ENCODE measurements around the gene CLRN3. TPM values are rescaled to one million over a fixed set of nuclear protein-coding genes. Genes with fewer than 3 reads are reported as not detected.

Gene CLRN3
- total and polyA plus RNA-seq, 9 of the 15 experiments (the other 6 are each of a cell fraction or from before 2014, with no cell fraction given) = not detected

- 0% methylated on average over 3 of the region's 7 CpGs for WGBS (ENCODE audit: insufficient coverage, low coverage, missing lambda C conversion rate)
- ChIA-PET CTCF (ENCODE audit: low intra/inter-chr PET ratio) (no interaction called here), POLR2A (no interaction called here)
- no peaks in the 10 kb centered on the region for H3K4me1 ChIP-seq (replicated peaks in 1 of 2; ENCODE audit: control insufficient read depth in 2 of 2, insufficient read depth in 2 of 2, low read length in 2 of 2)
- no peak for FAIRE-seq
- intact Hi-C loops (cut with micrococcal nuclease) (no loop called here), in situ Hi-C loops (cut with MboI) (no loop called here)
- ATAC-seq = no peak
- H3K9me3 ChIP-seq (replicated peaks; ENCODE audit: control insufficient read depth, insufficient read depth, low read depth, low read length) = no peaks in the 10 kb centered on the region
- no peaks in the 10 kb centered on the region for H3K27me3 ChIP-seq (ENCODE audit: control insufficient read depth in 2 of 2, insufficient read depth in 2 of 2, low read length in 2 of 2)
- no peak for DNase-seq (ENCODE audit: extremely low read depth in 1 of 4, low spot score in 3 of 4)
- no peak overlapping the region for H2AFZ ChIP-seq (ENCODE audit: low read depth, low read length)
- H3K79me2 ChIP-seq (ENCODE audit: control insufficient read depth, insufficient read depth, low read length) = no peaks in the 10 kb centered on the region
- H4K20me1 ChIP-seq (replicated peaks; ENCODE audit: control insufficient read depth, insufficient read depth, low read length) = no peaks in the 10 kb centered on the region
- H3K4me3 ChIP-seq = no peak overlapping the region
- H3K9ac ChIP-seq (ENCODE audit: insufficient read depth in 1 of 2, low read depth in 2 of 2, low read length in 2 of 2) = no peak overlapping the region
- no peak overlapping the region for H3K4me2 ChIP-seq (ENCODE audit: insufficient read depth, low read length)
- no peak for TF ChIP-seq CXXC5 (CRISPR knock-in tag; IDR thresholded peaks at IDR 0.05)
- TF ChIP-seq, protein P1, sequence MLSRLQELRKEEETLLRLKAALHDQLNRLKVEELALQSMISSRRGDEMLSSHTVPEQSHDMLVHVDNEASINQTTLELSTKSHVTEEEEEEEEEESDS (CRISPR knock-in tag; IDR thresholded peaks at IDR 0.05) = no peak
- TF ChIP-seq SMC3 (conservative IDR thresholded peaks at IDR 0.05; ENCODE audit: insufficient read depth, low read depth, low read length) = no peak
- TF ChIP-seq TSC22D4 (tag; IDR thresholded peaks at IDR 0.05) = no peak
- TF ChIP-seq SETDB1 (IDR thresholded peaks at IDR 0.05; ENCODE audit: low read length) = no peak
- no peak for TF ChIP-seq RBM14 (IDR thresholded peaks at IDR 0.05; ENCODE audit: borderline replicate concordance, insufficient read depth, low read depth, low read length)
- no peak for TF ChIP-seq NEUROD1 (IDR thresholded peaks at IDR 0.05; ENCODE audit: borderline replicate concordance, low read depth, low read length, partially characterized antibody)
- TF ChIP-seq XRCC3 (IDR thresholded peaks at IDR 0.05) = no peak
- no peak for TF ChIP-seq SOX6 (IDR thresholded peaks at IDR 0.05)
- TF ChIP-seq ATF7 (IDR thresholded peaks at IDR 0.05) = no peak
- TF ChIP-seq ETS2 (tag; IDR thresholded peaks at IDR 0.05; ENCODE audit: borderline replicate concordance, poor library complexity, severe bottlenecking) = no peak
- no peak for TF ChIP-seq KLF6 (CRISPR knock-in tag; IDR thresholded peaks at IDR 0.05; ENCODE audit: borderline replicate concordance)
- no peak for TF ChIP-seq CREB3 (tag; conservative IDR thresholded peaks at IDR 0.05; ENCODE audit: low read depth)
- no peaks in the 10 kb centered on the region for H3K9me1 ChIP-seq (ENCODE audit: control insufficient read depth, insufficient read depth, low read length)
- H3K27ac ChIP-seq (ENCODE audit: extremely low read depth, low read depth, low read length) = no peak overlapping the region
- H3K36me3 ChIP-seq (ENCODE audit: control insufficient read depth, insufficient read depth, low read length) = no peaks in the 10 kb centered on the region
- no TSS peak for BruUV-seq (replicated peaks)
These were observed 47.0 kb downstream of the CLRN3 start for GRCh38 chr10:127845756-127846155.
